K562 (cell line): ENCODE measurements around the gene PCCB. TPM values are rescaled to one million over a fixed set of nuclear protein-coding genes. Genes with fewer than 3 reads are reported as not detected.

Experiments used
- CBX8 ChIP-seq: fragments of 200-600 bp; sonication (generic); IDR thresholded peaks from 2 replicates; pipeline ENCODE4 v1.6.1; 2012; ENCODE audit warnings: borderline replicate concordance, mixed run types, low read depth, mild to moderate bottlenecking, moderate library complexity, mixed read lengths, low read length, control low read depth, inconsistent platforms; ENCODE audit not compliant: poor library complexity, severe bottlenecking; ENCODE audit errors: extremely low read depth
- CSDE1 ChIP-seq, 2 experiments: fragments of 450-650 bp; IDR thresholded peaks; 2 replicates each; pipeline ENCODE4 v1.6.1; 2016; ENCODE audit warnings: mild to moderate bottlenecking in 1 of 2
- ILF3 ChIP-seq: fragments of 450-650 bp; IDR thresholded peaks from 2 replicates; pipeline ENCODE4 v1.6.1; 2018; ENCODE audit warnings: antibody characterized with exemption, mild to moderate bottlenecking, moderate library complexity, borderline replicate concordance
- JUN ChIP-seq, 2 experiments: sonication (generic) in 1 of 2; formaldehyde crosslinking in 1 of 2; IDR thresholded peaks; 2 replicates each; pipeline versions ENCODE4 v1.6.1 to v1.8.0; 2012 to 2022; ENCODE audit warnings: borderline replicate concordance in 2 of 2, mild to moderate bottlenecking in 2 of 2, improper control_type of control experiment in 1 of 2, low read depth in 1 of 2, low read length in 1 of 2, missing genetic modification reagents in 1 of 2
- KAT7 ChIP-seq: sonication (generic); formaldehyde crosslinking; IDR thresholded peaks from 2 replicates; pipeline ENCODE4 v1.8.0; 2022; ENCODE audit warnings: missing genetic modification reagents, mild to moderate bottlenecking, borderline replicate concordance
- MEF2D ChIP-seq: conservative IDR thresholded peaks from 2 replicates; pipeline ENCODE4 v1.6.1; 2016; ENCODE audit warnings: low read depth, missing genetic modification characterization, missing compliant biosample characterization
- NFYB ChIP-seq: IDR thresholded peaks from 2 replicates; pipeline ENCODE4 v1.6.1; 2011; ENCODE audit warnings: mild to moderate bottlenecking, moderate library complexity; ENCODE audit not compliant: insufficient read length; ENCODE audit errors: extremely low read depth
- NR2C1 ChIP-seq, 2 experiments: fragments of 450-650 bp; IDR thresholded peaks; 2 replicates each; pipeline ENCODE4 v1.6.1; 2017; ENCODE audit warnings: mild to moderate bottlenecking in 2 of 2, antibody characterized with exemption in 1 of 2, inconsistent platforms in 1 of 2, missing compliant biosample characterization in 1 of 2, missing genetic modification characterization in 1 of 2
- PHF8 ChIP-seq: fragments of 200-600 bp; sonication (generic); IDR thresholded peaks from 2 replicates; pipeline ENCODE4 v1.6.1; 2012; ENCODE audit warnings: mixed run types, mild to moderate bottlenecking, inconsistent platforms, low read length, moderate library complexity, borderline replicate concordance
- POLR2AphosphoS5 ChIP-seq: IDR thresholded peaks from 2 replicates; pipeline ENCODE4 v1.6.1; 2011; ENCODE audit warnings: mild to moderate bottlenecking, low read depth, low read length, moderate library complexity; ENCODE audit not compliant: control insufficient read depth, insufficient read depth
- POLR2B ChIP-seq: fragments of 450-650 bp; IDR thresholded peaks from 2 replicates; pipeline ENCODE4 v1.6.1; 2018; ENCODE audit warnings: low read depth; ENCODE audit not compliant: partially characterized antibody
- POLR2H ChIP-seq: IDR thresholded peaks from 2 replicates; pipeline ENCODE4 v1.6.1; 2016; ENCODE audit warnings: missing genetic modification characterization, low read depth, mild to moderate bottlenecking, control low read depth, missing compliant biosample characterization, moderate library complexity
- RFX1 ChIP-seq: fragments of 450-650 bp; IDR thresholded peaks from 2 replicates; pipeline ENCODE4 v1.6.1; 2016; ENCODE audit warnings: mild to moderate bottlenecking, moderate library complexity
- SAP30 ChIP-seq: fragments of 200-600 bp; sonication (generic); IDR thresholded peaks from 2 replicates; pipeline ENCODE4 v1.6.1; 2012; ENCODE audit warnings: borderline replicate concordance, low read depth, mild to moderate bottlenecking, moderate library complexity, low read length, control low read depth, inconsistent platforms; ENCODE audit not compliant: insufficient read depth, poor library complexity, severe bottlenecking
- TBP ChIP-seq: optimal IDR thresholded peaks from 2 replicates; pipeline ENCODE3; 2011; ENCODE audit warnings: low read depth, low read length, improper control_type of control experiment
- TRIM24 ChIP-seq, 2 experiments: fragments of 450-650 bp; IDR thresholded peaks; 2 replicates each; pipeline ENCODE4 v1.6.1; 2016
- YY1 ChIP-seq, 3 experiments: IDR thresholded peaks; 2 replicates each; pipeline ENCODE4 v1.6.1; 2011; ENCODE audit warnings: low read length in 2 of 3, mild to moderate bottlenecking in 2 of 3, moderate library complexity in 2 of 3, borderline replicate concordance in 1 of 3, control low read depth in 1 of 3, low read depth in 1 of 3; ENCODE audit not compliant: insufficient read depth in 3 of 3, insufficient replicate concordance in 2 of 3, control insufficient read depth in 1 of 3, insufficient read length in 1 of 3; ENCODE audit errors: extremely low read depth in 1 of 3
- ZNF12 ChIP-seq: sonication (generic); formaldehyde crosslinking; IDR thresholded peaks from 2 replicates; pipeline ENCODE4 v1.4.0; 2020; ENCODE audit warnings: mild to moderate bottlenecking, missing genetic modification reagents
- polyA plus RNA-seq, 8 experiments: library from polyadenylated mRNA; depleted of rRNA in 4 of 8; stranded (reverse) in 5 of 8; unstranded in 3 of 8; fragments of >200 nt; fragmentation: Nextera tagmentation in 2 of 8; fragmentation: Illumina TruSeq in 1 of 8; extraction: Ambion mirVana in 2 of 8; extraction: Trizol in 1 of 8; gene quantifications; 2 replicates each; pipeline versions ENCODE4 v1.2.1 to v1.2.3, GENCODE V29; 2011 to 2014; ENCODE audit warnings: inconsistent platforms in 1 of 8, missing spikeins in 1 of 8
- total RNA-seq, 7 experiments: library from RNA; depleted of rRNA in 6 of 7; stranded (reverse); fragments of >200 nt in 6 of 7; fragmentation: Illumina TruSeq in 2 of 7; extraction: Trizol in 2 of 7; gene quantifications; 2 replicates each; pipeline versions ENCODE4 v1.2.1 to v1.2.3, GENCODE V29; 2011 to 2021; ENCODE audit warnings: low replicate concordance in 1 of 7
- TF ChIP-seq, protein P1 (sequence below), 3 experiments: fragments of 200-800 bp in 1 of 3; sonication (Bioruptor generic) in 1 of 3; sonication (generic) in 1 of 3; formaldehyde crosslinking in 1 of 3; IDR thresholded peaks; 2 replicates each; pipeline versions ENCODE4 v1.6.1 to v1.8.0; 2016 to 2022; ENCODE audit warnings: mild to moderate bottlenecking in 2 of 3, missing compliant biosample characterization in 2 of 3, missing genetic modification characterization in 2 of 3, missing genetic modification reagents in 1 of 3
- TF ChIP-seq, protein P2 (sequence below), 2 experiments: fragments of 200-800 bp in 1 of 2; sonication (Bioruptor generic) in 1 of 2; sonication (generic) in 1 of 2; formaldehyde crosslinking in 1 of 2; IDR thresholded peaks in 1 of 2; conservative IDR thresholded peaks in 1 of 2; 2 replicates each; pipeline versions ENCODE4 v1.5.0 to v1.6.1; 2016 to 2020; ENCODE audit warnings: missing compliant biosample characterization in 1 of 2, missing genetic modification characterization in 1 of 2, missing genetic modification reagents in 1 of 2

PCCB gene
- total and polyA plus RNA-seq, 9 of the 15 experiments (the other 6 are each of a cell fraction or from before 2014, with no cell fraction given) = 69.5 to 173 (median 92.8) TPM

DNA sequence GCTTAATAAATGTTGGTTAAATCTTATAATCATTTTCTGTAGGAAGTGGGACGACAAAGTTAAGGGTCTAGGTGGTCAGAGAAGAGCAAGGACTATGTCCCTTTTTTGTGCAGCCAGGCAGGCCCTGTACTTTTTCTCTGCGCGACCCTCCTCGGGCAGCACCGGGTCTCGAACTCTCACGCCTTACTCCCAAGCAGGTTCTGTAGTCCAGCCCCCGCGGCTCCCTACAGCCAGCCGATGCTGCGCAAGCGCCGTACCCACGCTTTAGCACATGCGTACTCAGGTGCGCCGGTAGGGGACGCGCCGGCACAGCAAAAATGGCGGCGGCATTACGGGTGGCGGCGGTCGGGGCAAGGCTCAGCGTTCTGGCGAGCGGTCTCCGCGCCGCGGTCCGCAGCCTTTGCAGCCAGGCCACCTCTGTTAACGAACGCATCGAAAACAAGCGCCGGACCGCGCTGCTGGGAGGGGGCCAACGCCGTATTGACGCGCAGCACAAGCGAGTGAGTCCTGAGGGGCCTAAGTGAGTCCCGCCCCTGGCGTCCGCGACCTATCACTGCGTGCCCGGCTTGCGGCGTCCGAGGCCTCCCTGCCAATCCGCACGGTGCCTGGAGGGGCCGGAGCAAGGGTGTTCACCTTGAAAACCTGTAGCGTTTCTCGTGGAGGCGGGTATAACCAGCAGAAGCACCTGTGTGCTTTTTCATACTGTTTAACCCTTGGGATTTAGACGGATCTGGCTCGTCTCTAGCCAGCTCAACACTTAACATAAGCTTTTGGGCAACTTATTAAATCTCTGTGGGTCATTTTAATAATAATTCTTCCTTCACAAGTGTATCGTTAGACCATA is at the start of gene PCCB (continued):
- TF ChIP-seq KAT7 (CRISPR knock-in tag) (no peak; the same call in 1 of the 2 replicates), RFX1 (no peak), TBP (peak; percentile 86), CBX8 (no peak), MEF2D (tag) (no peak), POLR2AphosphoS5 (peak; percentile 78), SAP30 (no peak), TRIM24 (IDR thresholded peaks at IDR 0.05) (no peak), CSDE1 (IDR thresholded peaks at IDR 0.05) (0 out of 4 replicates have a peak, but pooled peaks of 1 of the 2 experiments have one; percentile 22), ILF3 (no peak), POLR2B (peak; percentile 77), YY1 (IDR thresholded peaks at IDR 0.05; ENCODE audit: borderline replicate concordance in 1 of 3, control insufficient read depth in 1 of 3, extremely low read depth in 1 of 3, insufficient read depth in 3 of 3, insufficient read length in 1 of 3, insufficient replicate concordance in 2 of 3, low read depth in 1 of 3, low read length in 2 of 3) (peak; percentile 86 to 98 (median 94)), PHF8 (peak; percentile 90), NFYB (peak; percentile 64), POLR2H (tag) (peak; percentile 47; the same call in 1 of the 2 replicates), NR2C1 (IDR thresholded peaks at IDR 0.05) (0 out of 2 replicates have a peak, but pooled peaks have one; percentile 4), NR2C1 (tag; IDR thresholded peaks at IDR 0.05) (0 out of 2 replicates have a peak, but pooled peaks have one; percentile 16), JUN (IDR thresholded peaks at IDR 0.05; ENCODE audit: borderline replicate concordance, low read depth, low read length) (0 out of 2 replicates have a peak, but pooled peaks have one; percentile 8), JUN (CRISPR knock-in tag; IDR thresholded peaks at IDR 0.05; ENCODE audit: borderline replicate concordance) (no peak), ZNF12 (CRISPR knock-in tag) (no peak)
- TF ChIP-seq, protein P1, sequence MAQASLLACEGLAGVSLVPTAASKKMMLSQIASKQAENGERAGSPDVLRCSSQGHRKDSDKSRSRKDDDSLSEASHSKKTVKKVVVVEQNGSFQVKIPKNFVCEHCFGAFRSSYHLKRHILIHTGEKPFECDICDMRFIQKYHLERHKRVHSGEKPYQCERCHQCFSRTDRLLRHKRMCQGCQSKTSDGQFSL (CRISPR knock-in tag; IDR thresholded peaks at IDR 0.05) = 0 out of 2 replicates have a peak, but pooled peaks have one; percentile 14
- TF ChIP-seq, protein P1 (tag; IDR thresholded peaks at IDR 0.05) = no peak
- TF ChIP-seq, protein P2, sequence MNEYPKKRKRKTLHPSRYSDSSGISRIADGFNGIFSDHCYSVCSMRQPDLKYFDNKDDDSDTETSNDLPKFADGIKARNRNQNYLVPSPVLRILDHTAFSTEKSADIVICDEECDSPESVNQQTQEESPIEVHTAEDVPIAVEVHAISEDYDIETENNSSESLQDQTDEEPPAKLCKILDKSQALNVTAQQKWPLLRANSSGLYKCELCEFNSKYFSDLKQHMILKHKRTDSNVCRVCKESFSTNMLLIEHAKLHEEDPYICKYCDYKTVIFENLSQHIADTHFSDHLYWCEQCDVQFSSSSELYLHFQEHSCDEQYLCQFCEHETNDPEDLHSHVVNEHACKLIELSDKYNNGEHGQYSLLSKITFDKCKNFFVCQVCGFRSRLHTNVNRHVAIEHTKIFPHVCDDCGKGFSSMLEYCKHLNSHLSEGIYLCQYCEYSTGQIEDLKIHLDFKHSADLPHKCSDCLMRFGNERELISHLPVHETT (CRISPR knock-in tag; conservative IDR thresholded peaks at IDR 0.05 in 1 of 2, IDR thresholded peaks at IDR 0.05 in 1 of 2) = no peak
